Adrenal gland (tissue), 5 donors: ENCODE results near the gene CORO7.

Experiments used
- POLR2A ChIP-seq, 2 donors: fragments of 450-650 bp; IDR thresholded peaks; one replicate each; pipeline ENCODE4 v1.6.1; 2017; ENCODE audit warnings: antibody characterized with exemption in 2 of 2, mild to moderate bottlenecking in 2 of 2, moderate library complexity in 1 of 2
- TF ChIP-seq, protein P1 (sequence below), 6 experiments: fragments of 450-650 bp in 4 of 6; fragments of 200-600 bp in 2 of 6; sonication (generic) in 1 of 6; IDR thresholded peaks; 1 replicate in 5 of 6; 2 replicates in 1 of 6; pipeline versions ENCODE4 v1.5.1 to v1.8.0; 2016 to 2021; ENCODE audit warnings: antibody characterized with exemption in 6 of 6, mild to moderate bottlenecking in 2 of 6, moderate library complexity in 1 of 6
- donor health status: DM: no; HTN: no; CAD: no.

DNA sequence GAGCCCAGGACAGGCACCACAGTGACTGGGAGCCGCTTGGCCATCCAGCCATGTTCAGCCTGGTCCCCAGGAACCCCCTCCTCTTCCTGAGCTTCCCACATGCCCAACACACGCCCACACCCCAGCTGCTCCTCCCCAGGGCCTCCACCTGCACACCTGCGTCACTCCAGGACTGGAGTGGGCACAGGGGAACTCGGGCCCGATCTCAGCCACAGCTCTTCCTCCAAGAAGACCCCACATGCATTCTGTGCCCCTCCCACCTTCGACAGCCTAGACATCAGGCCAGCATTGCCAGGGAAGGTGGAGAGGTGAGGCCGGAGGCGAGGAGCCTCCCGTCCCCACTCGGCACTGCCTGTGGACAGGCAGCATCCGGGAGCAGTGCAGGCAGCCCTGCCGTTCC, 50.8 kb downstream of the CORO7 start:
- TF ChIP-seq, protein P1, sequence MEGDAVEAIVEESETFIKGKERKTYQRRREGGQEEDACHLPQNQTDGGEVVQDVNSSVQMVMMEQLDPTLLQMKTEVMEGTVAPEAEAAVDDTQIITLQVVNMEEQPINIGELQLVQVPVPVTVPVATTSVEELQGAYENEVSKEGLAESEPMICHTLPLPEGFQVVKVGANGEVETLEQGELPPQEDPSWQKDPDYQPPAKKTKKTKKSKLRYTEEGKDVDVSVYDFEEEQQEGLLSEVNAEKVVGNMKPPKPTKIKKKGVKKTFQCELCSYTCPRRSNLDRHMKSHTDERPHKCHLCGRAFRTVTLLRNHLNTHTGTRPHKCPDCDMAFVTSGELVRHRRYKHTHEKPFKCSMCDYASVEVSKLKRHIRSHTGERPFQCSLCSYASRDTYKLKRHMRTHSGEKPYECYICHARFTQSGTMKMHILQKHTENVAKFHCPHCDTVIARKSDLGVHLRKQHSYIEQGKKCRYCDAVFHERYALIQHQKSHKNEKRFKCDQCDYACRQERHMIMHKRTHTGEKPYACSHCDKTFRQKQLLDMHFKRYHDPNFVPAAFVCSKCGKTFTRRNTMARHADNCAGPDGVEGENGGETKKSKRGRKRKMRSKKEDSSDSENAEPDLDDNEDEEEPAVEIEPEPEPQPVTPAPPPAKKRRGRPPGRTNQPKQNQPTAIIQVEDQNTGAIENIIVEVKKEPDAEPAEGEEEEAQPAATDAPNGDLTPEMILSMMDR (IDR thresholded peaks at IDR 0.05), result no peak
- TF ChIP-seq POLR2A (IDR thresholded peaks at IDR 0.05), result no peak
